ENCODE measurements around the gene TSPAN16. TPM values are rescaled to one million over a fixed set of nuclear protein-coding genes. Genes with fewer than 3 reads are reported as not detected.

The TSPAN16 gene, protein sequence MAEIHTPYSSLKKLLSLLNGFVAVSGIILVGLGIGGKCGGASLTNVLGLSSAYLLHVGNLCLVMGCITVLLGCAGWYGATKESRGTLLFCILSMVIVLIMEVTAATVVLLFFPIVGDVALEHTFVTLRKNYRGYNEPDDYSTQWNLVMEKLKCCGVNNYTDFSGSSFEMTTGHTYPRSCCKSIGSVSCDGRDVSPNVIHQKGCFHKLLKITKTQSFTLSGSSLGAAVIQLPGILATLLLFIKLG
- total RNA-seq: not detected in 2 replicates

GRCh38 chr19:11295665-11296245 lies at the start of gene TSPAN16:
TSPAN16 (plus strand) TSS chr19:11296160; CDS start chr19:11296298, 138 bp downstream.
- Mint-ChIP-seq H3K4me3 (no peak within 1 kb of the TSS), H3K27ac (no peak within 1 kb of the TSS), H3K27me3 (peaks cover 41% of the 10 kb centered on the region), H3K4me1 (peaks cover 4% of the 10 kb centered on the region), H3K9me3 (no peaks in the 10 kb centered on the region), H3K36me3 (ENCODE audit: low read depth) (no peaks in the 10 kb centered on the region)
- intact Hi-C loops (cut with micrococcal nuclease): loop anchor here (10.0 kb wide), 1 partner anchor 289 kb away; no protein-coding TSS in a partner anchor
- no peak for DNase-seq

DNA sequence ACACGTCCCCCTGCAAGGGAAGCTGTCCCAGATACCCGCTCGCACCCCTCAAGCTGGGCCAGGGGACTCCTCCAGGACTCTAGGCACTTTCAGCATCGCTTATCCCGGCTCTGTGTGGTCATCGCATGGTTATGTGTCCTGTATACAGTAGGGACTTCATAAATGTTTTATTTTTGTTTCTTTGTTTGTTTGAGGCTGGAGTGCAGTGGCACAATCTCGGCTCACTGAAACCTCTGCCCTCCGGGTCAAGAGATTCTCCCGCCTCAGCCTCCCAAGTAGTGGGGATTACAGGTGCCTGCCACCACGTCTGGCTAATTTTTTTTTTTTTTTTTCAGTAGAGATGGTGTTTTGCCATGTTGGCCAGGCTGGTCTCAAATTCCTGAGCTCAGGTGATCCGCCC lies 49.0 kb upstream of the TSPAN16 start:
- Mint-ChIP-seq H3K36me3 (ENCODE audit: low read depth) (no peaks in the 10 kb centered on the region), H3K4me1 (no peaks in the 10 kb centered on the region), H3K9me3 (no peaks in the 10 kb centered on the region), H3K4me3 (no peak overlapping the region), H3K27ac (no peak overlapping the region), H3K27me3 (peaks cover 2% of the 10 kb centered on the region)
- no peak for DNase-seq
- intact Hi-C loops (cut with micrococcal nuclease): no loop called here

DNA sequence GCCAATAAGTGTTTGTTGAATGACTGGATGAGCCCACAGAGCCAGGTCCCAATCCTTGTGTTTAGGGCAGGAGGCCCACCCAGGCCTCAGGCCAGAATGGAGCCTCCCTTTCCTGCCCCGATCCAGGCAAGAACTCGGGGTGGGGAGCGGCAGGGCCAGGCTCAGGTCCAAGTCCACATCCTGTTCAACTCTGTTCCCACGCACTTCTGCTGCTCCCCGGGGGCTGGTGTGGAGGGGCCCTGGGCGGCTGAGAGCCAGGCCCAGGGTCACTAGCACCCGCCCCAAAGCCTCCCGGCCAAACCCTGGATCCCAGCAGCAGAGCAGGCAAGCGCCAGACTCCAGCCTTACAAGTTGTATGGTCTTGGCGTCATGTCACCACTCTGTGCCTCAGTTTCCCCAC lies 48.6 kb upstream of the TSPAN16 start:
- intact Hi-C loops (cut with micrococcal nuclease): no loop called here
- Mint-ChIP-seq H3K36me3 (ENCODE audit: low read depth) (no peaks in the 10 kb centered on the region), H3K4me3 (no peak overlapping the region), H3K9me3 (no peaks in the 10 kb centered on the region), H3K4me1 (no peaks in the 10 kb centered on the region), H3K27ac (no peak overlapping the region), H3K27me3 (peaks cover 2% of the 10 kb centered on the region)
- DNase-seq: no peak

DNA sequence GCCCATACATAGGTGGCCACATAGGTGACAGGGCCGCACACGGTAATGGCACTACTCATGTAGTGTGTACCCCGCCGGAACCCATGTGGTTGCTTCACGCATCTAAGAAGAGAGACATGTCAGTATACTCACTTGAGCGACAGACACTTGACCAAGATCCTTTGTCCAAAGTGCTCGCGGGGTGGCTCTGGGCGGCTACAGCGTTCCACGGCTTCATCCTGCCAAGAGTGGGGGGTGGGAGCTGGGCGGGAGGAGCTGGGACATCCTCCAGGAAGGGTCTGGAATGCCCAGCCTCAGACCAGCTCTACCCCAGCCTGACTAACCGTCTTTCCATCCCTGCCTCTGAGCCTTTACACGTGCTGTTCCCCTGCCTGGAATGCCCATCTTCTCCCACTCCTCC lies 48.0 kb upstream of the TSPAN16 start:
- Mint-ChIP-seq H3K27ac (no peak overlapping the region), H3K27me3 (peaks cover 2% of the 10 kb centered on the region), H3K4me1 (no peaks in the 10 kb centered on the region), H3K36me3 (ENCODE audit: low read depth) (no peaks in the 10 kb centered on the region), H3K9me3 (no peaks in the 10 kb centered on the region), H3K4me3 (no peak overlapping the region)
- intact Hi-C loops (cut with micrococcal nuclease): no loop called here
- DNase-seq: no peak

- no peak overlapping the region for H3K27ac Mint-ChIP-seq
- no peaks in the 10 kb centered on the region for H3K27me3 Mint-ChIP-seq
- H3K36me3 Mint-ChIP-seq (ENCODE audit: low read depth): no peaks in the 10 kb centered on the region
- H3K4me3 Mint-ChIP-seq: no peak overlapping the region
- DNase-seq: no peak
- H3K9me3 Mint-ChIP-seq: no peaks in the 10 kb centered on the region
- intact Hi-C loops (cut with micrococcal nuclease): no loop called here
- no peaks in the 10 kb centered on the region for H3K4me1 Mint-ChIP-seq
Measured at GRCh38 chr19:11248852-11249251, 47.1 kb upstream of the TSPAN16 start.

GRCh38 chr19:11251217-11251616 lies 44.7 kb upstream of the TSPAN16 start:
- no peak for DNase-seq
- no peaks in the 10 kb centered on the region for H3K9me3 Mint-ChIP-seq
- H3K27ac Mint-ChIP-seq: no peak overlapping the region
- intact Hi-C loops (cut with micrococcal nuclease): no loop called here
- no peaks in the 10 kb centered on the region for H3K36me3 Mint-ChIP-seq (ENCODE audit: low read depth)
- H3K27me3 Mint-ChIP-seq: peaks cover 4% of the 10 kb centered on the region
- no peaks in the 10 kb centered on the region for H3K4me1 Mint-ChIP-seq
- H3K4me3 Mint-ChIP-seq: no peak overlapping the region

GRCh38 chr19:11251650-11252314 lies 44.2 kb upstream of the TSPAN16 start:
- Mint-ChIP-seq H3K36me3 (ENCODE audit: low read depth) (no peaks in the 10 kb centered on the region), H3K4me3 (no peak overlapping the region), H3K27ac (no peak overlapping the region), H3K27me3 (peaks cover 4% of the 10 kb centered on the region), H3K9me3 (no peaks in the 10 kb centered on the region), H3K4me1 (no peaks in the 10 kb centered on the region)
- DNase-seq: no peak
- intact Hi-C loops (cut with micrococcal nuclease): no loop called here

GRCh38 chr19:11252665-11253355 lies 43.1 kb upstream of the TSPAN16 start:
- Mint-ChIP-seq H3K36me3 (ENCODE audit: low read depth) (no peaks in the 10 kb centered on the region), H3K4me1 (no peaks in the 10 kb centered on the region), H3K9me3 (no peaks in the 10 kb centered on the region), H3K27ac (no peak overlapping the region), H3K27me3 (peaks cover 5% of the 10 kb centered on the region), H3K4me3 (no peak overlapping the region)
- DNase-seq: no peak
- intact Hi-C loops (cut with micrococcal nuclease): no loop called here

DNA sequence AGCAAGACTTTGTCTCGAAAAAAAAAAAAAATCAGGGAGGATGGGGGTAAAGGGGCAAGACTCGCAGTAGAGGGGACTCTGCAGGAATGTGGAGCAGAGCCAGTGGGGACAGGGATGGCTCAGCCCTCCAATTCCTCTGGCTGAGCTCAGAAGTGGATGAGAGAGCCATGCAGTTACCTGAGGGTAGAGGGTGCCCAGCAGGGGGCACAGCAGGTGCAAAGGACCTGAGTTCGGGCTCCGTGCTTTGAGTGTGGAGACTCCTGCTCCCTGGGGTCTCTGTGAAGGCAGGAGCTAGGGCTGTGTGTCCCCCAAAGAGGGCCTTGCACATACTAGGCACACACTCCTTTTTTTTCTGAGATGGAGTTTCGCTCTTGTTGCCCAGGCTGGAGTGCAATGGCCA lies 41.3 kb upstream of the TSPAN16 start:
- intact Hi-C loops (cut with micrococcal nuclease): no loop called here
- Mint-ChIP-seq H3K27ac (no peak overlapping the region), H3K36me3 (ENCODE audit: low read depth) (no peaks in the 10 kb centered on the region), H3K27me3 (peaks cover 12% of the 10 kb centered on the region), H3K4me3 (no peak overlapping the region), H3K4me1 (no peaks in the 10 kb centered on the region), H3K9me3 (no peaks in the 10 kb centered on the region)
- no peak for DNase-seq

DNA sequence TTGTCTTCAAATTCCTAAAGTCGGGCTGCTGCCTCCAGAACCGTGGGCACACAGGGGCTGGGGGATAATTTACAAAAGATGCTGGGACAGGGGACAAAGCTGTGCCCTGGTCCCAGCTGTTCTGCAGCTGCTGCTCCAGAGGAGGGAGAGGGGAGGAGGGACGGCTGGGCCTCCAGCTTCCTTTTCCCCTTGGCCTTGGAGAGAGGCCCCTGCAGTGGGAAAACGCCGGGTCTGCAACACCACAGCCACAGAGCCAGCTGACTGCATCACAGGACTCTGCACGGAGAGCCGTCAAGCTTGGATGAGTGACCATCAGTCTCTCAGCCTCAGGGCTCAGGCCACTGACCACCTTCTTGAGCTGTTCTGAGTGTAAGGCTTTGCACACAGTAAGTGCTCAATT lies 39.8 kb upstream of the TSPAN16 start:
- H3K9me3 Mint-ChIP-seq: no peaks in the 10 kb centered on the region
- H3K27me3 Mint-ChIP-seq: peaks cover 21% of the 10 kb centered on the region
- no peaks in the 10 kb centered on the region for H3K36me3 Mint-ChIP-seq (ENCODE audit: low read depth)
- intact Hi-C loops (cut with micrococcal nuclease): no loop called here
- no peaks in the 10 kb centered on the region for H3K4me1 Mint-ChIP-seq
- H3K4me3 Mint-ChIP-seq: no peak overlapping the region
- no peak overlapping the region for H3K27ac Mint-ChIP-seq
- no peak for DNase-seq

GRCh38 chr19:11257846-11258380 lies 38.0 kb upstream of the TSPAN16 start:
- intact Hi-C loops (cut with micrococcal nuclease): no loop called here
- H3K27ac Mint-ChIP-seq: no peak overlapping the region
- no peak for DNase-seq
- no peaks in the 10 kb centered on the region for H3K36me3 Mint-ChIP-seq (ENCODE audit: low read depth)
- no peaks in the 10 kb centered on the region for H3K9me3 Mint-ChIP-seq
- H3K27me3 Mint-ChIP-seq: peaks cover 29% of the 10 kb centered on the region
- H3K4me1 Mint-ChIP-seq: peaks cover 2% of the 10 kb centered on the region
- no peak overlapping the region for H3K4me3 Mint-ChIP-seq

DNA sequence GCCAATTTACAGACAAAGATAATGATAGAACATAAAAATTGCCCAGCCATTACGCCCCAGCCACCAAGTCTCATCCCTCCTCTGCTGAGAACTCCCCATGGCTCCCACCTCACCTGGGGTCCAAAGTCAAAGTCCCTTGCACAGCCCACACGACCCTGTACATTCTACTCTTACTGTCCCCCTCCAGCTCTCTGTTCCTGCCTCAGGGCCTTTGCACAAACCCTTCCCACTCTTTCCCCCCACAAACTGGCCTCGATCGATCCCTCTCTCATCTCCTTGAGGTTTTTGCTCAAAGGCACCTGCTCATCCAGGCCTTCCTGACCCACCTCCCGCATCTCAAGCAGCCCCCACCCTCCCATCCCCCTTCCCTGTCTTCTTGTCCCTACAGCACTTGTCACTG lies 35.0 kb upstream of the TSPAN16 start:
- Mint-ChIP-seq H3K27ac (no peak overlapping the region), H3K4me1 (peaks cover 3% of the 10 kb centered on the region), H3K4me3 (peak overlapping the region; percentile 48), H3K36me3 (ENCODE audit: low read depth) (no peaks in the 10 kb centered on the region), H3K27me3 (peaks cover 47% of the 10 kb centered on the region), H3K9me3 (no peaks in the 10 kb centered on the region)
- intact Hi-C loops (cut with micrococcal nuclease): no loop called here
- DNase-seq: no peak

DNA sequence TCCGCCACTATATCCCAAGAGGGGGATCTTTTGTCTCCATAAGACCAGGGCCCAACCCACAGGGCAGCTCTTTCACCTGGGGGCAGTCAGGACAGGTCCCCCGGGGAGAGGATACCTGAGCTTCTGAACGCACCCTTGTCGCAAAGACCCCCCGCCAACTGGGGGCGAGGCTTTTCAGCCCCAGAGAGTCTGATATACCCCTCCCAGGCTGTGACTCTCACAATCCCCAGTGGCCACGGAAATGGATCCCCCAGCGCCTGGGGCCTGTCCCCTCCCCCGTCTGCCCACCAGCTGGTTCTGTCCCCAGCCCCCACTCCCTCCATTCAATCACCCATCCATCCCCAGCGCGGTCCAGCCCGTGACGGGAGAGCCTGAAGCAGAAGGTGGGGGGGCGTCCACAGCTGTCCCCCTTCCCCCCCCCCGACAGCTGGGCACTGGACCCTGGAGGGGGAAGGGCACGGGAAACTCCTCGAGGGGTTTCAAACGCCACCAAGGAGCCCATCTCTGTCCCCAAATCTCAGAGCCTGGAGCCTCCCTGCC lies 34.5 kb upstream of the TSPAN16 start:
- Mint-ChIP-seq H3K4me3 (peak overlapping the region; percentile 57), H3K4me1 (peaks cover 3% of the 10 kb centered on the region), H3K27me3 (peaks cover 51% of the 10 kb centered on the region), H3K9me3 (no peaks in the 10 kb centered on the region), H3K36me3 (ENCODE audit: low read depth) (no peaks in the 10 kb centered on the region), H3K27ac (no peak overlapping the region)
- DNase-seq: no peak
- intact Hi-C loops (cut with micrococcal nuclease): no loop called here
